ENCODE data around the gene ABCA7. TPM values are rescaled to one million over a fixed set of nuclear protein-coding genes. Genes with fewer than 3 reads are reported as not detected.

The ABCA7 gene
- total RNA-seq, 1 donor from 2014 or later, result 16.7 TPM

- H3K4me3 Mint-ChIP-seq (ENCODE audit: unreplicated experiment), result peak overlapping the region; percentile 32
- H3K9me3 Mint-ChIP-seq (ENCODE audit: unreplicated experiment), result no peaks in the 10 kb centered on the region
- DNase-seq (ENCODE audit: extremely low spot score, unreplicated experiment), result no peak
- H3K27ac Mint-ChIP-seq (ENCODE audit: unreplicated experiment), result no peak overlapping the region
- peaks cover 5% of the 10 kb centered on the region for H3K4me1 Mint-ChIP-seq (ENCODE audit: unreplicated experiment)
- H3K36me3 Mint-ChIP-seq (ENCODE audit: unreplicated experiment), result no peaks in the 10 kb centered on the region
- peaks cover 34% of the 10 kb centered on the region for H3K27me3 Mint-ChIP-seq (ENCODE audit: unreplicated experiment)
- TF ChIP-seq, protein P1, sequence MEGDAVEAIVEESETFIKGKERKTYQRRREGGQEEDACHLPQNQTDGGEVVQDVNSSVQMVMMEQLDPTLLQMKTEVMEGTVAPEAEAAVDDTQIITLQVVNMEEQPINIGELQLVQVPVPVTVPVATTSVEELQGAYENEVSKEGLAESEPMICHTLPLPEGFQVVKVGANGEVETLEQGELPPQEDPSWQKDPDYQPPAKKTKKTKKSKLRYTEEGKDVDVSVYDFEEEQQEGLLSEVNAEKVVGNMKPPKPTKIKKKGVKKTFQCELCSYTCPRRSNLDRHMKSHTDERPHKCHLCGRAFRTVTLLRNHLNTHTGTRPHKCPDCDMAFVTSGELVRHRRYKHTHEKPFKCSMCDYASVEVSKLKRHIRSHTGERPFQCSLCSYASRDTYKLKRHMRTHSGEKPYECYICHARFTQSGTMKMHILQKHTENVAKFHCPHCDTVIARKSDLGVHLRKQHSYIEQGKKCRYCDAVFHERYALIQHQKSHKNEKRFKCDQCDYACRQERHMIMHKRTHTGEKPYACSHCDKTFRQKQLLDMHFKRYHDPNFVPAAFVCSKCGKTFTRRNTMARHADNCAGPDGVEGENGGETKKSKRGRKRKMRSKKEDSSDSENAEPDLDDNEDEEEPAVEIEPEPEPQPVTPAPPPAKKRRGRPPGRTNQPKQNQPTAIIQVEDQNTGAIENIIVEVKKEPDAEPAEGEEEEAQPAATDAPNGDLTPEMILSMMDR (IDR thresholded peaks at IDR 0.05), result no peak
These were observed 39.0 kb upstream of the ABCA7 start for GRCh38 chr19:1000591-1001537.

- TF ChIP-seq, protein P1 (IDR thresholded peaks at IDR 0.05), result peak; percentile 95
These were observed 38.3 kb upstream of the ABCA7 start for GRCh38 chr19:1001538-1002166.

GRCh38 chr19:1002600-1002999, 37.3 kb upstream of the ABCA7 start:
- peaks cover 28% of the 10 kb centered on the region for H3K27me3 Mint-ChIP-seq (ENCODE audit: unreplicated experiment)
- no peak for DNase-seq (ENCODE audit: extremely low spot score, unreplicated experiment)

More at GRCh38 chr19:1001538-1002166, 38.3 kb upstream of the ABCA7 start:
- no peak for DNase-seq (ENCODE audit: extremely low spot score, unreplicated experiment)
- Mint-ChIP-seq H3K9me3 (ENCODE audit: unreplicated experiment) (no peaks in the 10 kb centered on the region), H3K27me3 (ENCODE audit: unreplicated experiment) (peaks cover 30% of the 10 kb centered on the region), H3K4me1 (ENCODE audit: unreplicated experiment) (peaks cover 5% of the 10 kb centered on the region), H3K4me3 (ENCODE audit: unreplicated experiment) (no peak overlapping the region), H3K27ac (ENCODE audit: unreplicated experiment) (no peak overlapping the region), H3K36me3 (ENCODE audit: unreplicated experiment) (no peaks in the 10 kb centered on the region)

GRCh38 chr19:1003283-1003682, 36.6 kb upstream of the ABCA7 start:
- H3K27ac Mint-ChIP-seq (ENCODE audit: unreplicated experiment), result no peak overlapping the region
- TF ChIP-seq, protein P1 (IDR thresholded peaks at IDR 0.05), result no peak

More at GRCh38 chr19:1002600-1002999, 37.3 kb upstream of the ABCA7 start:
- Mint-ChIP-seq H3K4me3 (ENCODE audit: unreplicated experiment) (no peak overlapping the region), H3K36me3 (ENCODE audit: unreplicated experiment) (no peaks in the 10 kb centered on the region), H3K4me1 (ENCODE audit: unreplicated experiment) (peaks cover 5% of the 10 kb centered on the region), H3K9me3 (ENCODE audit: unreplicated experiment) (no peaks in the 10 kb centered on the region), H3K27ac (ENCODE audit: unreplicated experiment) (no peak overlapping the region)
- TF ChIP-seq, protein P1 (IDR thresholded peaks at IDR 0.05), result no peak

More at GRCh38 chr19:1003283-1003682, 36.6 kb upstream of the ABCA7 start:
- no peak overlapping the region for H3K4me3 Mint-ChIP-seq (ENCODE audit: unreplicated experiment)
- no peak for DNase-seq (ENCODE audit: extremely low spot score, unreplicated experiment)
- H3K9me3 Mint-ChIP-seq (ENCODE audit: unreplicated experiment), result no peaks in the 10 kb centered on the region
- peaks cover 21% of the 10 kb centered on the region for H3K27me3 Mint-ChIP-seq (ENCODE audit: unreplicated experiment)
- H3K4me1 Mint-ChIP-seq (ENCODE audit: unreplicated experiment), result peaks cover 4% of the 10 kb centered on the region
- no peaks in the 10 kb centered on the region for H3K36me3 Mint-ChIP-seq (ENCODE audit: unreplicated experiment)
